HG03558 (cell line): ENCODE data around the gene DOK4.

ENCODE experiments used
- ATAC-seq: cut with Tn5 transposase; IDR thresholded peaks from one replicate; pipeline ENCODE4 v1.9.1; 2021; ENCODE audit warnings: moderate number of reproducible peaks; ENCODE audit not compliant: unreplicated experiment; ENCODE audit errors: extremely low read depth

Gene DOK4

DNA sequence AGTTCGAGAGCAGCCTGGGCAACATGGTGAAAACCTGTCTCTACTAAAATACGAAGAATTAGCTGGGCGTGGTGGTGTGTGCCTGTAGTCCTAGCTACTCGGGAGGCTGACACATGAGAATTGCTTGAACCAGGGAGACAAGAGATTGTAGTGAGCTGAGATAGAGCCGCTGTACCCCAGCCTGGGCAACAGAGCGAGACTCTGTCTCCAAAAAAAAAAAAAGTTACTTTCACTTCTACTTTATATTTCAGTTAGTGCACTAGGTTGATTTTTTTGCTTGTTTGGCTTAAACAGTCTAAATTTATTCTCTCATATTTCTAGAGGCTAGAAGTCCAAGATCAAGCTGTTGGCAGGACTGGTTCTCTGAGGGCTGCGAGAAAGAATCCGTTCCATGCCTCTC lies 36.7 kb upstream of the DOK4 start:
- no peak for ATAC-seq

DNA sequence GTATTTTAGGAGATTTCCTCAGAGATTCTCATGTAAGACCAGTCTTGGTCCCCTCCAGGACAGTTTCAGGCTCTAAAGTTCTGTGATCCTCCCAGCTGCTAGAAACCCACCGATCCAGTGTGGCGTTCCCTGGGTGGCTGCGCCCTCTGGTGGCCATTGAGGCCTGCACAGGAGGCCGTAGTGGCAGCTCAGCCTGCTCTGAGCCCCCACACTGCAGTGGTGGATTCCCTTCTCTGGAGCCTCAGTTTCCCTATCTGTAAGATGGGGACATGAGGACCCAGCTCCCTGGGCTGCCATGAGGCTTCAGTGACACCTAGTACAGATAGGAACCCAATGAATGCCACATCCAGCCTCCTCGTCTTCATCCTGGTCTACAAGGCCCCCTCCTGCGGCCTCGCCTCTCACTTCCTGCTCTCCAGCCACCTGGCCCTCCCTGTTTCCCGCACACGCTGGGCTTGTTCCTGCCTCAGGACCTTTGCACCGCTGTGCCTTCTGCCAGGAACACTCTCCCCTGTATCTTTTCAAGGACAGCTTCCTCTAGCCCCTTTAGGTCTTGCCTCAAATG lies 33.6 kb upstream of the DOK4 start:
- ATAC-seq, result no peak

DNA sequence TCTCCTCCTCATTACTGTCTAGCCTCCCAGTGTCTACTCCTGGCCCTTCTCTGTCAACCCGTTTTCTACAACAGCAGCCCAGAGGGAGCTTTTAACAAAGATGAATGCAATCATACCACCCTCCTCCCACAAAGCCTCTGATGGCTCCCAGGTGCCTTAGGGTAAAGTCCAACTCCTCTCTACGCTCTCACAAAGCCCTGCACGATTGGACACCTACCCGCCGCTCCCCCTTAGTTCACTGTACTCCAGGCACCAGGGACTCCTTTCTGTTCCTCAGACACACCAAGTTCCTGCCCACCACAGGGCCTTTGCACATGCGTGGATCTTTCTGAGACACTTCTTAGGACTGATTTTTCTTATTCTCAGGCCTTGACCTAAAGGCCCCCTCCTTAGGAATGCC lies 32.6 kb upstream of the DOK4 start:
- ATAC-seq, result no peak

DNA sequence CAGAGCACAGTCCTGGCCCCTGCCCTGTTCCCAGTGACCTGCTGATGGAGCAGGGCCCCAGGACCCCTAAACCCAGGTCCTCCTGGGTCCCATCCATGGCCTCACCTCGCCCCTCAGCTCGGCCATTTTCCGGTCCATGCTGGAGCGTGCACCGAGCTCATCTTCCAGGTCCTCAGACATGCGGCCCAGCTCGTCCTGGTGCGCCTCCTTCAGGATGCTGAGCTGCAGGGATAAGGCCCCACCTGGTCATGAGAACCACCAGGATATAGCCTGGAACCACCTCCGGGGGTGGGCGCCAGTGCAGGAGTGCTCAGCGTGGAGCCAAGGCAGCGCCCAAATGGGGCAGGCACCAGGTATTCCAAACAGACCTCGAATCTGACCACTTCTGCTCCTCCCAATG lies 32.2 kb upstream of the DOK4 start:
- ATAC-seq, result no peak

DNA sequence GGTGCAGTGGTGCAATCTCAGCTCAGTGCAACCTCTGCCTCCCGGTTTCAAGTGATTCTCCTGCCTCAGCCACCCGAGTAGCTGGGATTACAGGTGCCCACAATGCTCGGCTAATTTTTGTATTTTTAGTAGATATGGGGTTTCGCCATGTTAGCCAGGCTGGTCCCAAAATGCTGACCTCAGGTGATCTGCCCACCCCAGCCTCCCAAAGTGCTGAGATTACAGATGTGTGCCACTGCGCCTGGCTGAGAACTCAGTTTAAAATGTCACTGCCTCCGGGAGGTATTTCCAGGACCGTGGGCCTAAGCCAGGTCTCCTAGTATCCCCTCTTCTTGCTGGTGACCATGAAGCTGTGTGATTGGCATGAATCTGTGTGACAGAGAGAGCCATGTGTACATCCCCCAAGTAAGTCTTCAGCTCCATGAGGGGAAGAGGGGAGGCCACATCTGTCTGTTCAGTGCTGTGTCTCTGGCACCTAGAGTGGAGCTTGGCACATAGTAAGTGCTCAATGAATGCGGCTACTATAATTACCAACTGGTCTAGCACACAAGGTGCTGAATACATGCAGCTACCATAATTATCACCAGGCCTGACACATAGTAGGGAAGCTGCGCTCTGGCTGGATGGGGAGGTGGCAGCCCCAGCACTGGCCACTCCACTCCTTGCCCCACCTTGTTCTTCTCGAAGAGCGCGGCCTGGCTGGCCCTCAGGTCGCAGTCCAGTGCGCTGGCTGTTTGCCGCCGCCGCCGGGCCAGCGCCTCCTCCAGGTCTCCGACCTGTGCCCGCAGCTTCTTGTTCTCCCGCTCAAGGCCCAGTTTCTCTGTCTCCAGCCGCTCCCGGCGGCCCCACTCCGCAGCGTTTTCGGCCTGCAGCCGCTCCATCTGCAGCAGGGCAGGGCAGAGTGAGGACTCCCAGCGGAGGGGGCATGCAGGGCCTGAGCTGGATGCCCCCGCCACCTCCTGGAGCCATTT lies 31.4 kb upstream of the DOK4 start:
- ATAC-seq, result no peak

DNA sequence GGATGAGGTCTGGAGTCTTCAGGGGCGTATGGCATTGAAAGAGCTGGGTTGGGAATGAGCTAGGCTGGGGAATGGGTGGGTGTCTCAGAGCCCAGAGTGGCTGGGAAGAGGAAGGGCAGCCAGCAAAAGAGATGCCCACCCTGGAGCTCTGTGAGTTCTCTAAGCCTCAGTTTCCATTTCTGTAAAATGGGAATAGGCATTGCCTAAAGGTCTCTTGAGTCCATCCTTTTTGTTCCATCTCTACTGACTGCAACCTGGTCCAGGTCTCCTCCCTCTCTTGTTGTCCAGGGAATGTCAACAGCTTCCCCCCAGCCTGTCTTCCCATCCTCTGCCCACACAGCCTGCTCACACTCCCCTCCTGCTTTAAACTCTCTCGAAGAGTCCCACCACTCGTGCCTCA lies 30.5 kb upstream of the DOK4 start:
- no peak for ATAC-seq

DNA sequence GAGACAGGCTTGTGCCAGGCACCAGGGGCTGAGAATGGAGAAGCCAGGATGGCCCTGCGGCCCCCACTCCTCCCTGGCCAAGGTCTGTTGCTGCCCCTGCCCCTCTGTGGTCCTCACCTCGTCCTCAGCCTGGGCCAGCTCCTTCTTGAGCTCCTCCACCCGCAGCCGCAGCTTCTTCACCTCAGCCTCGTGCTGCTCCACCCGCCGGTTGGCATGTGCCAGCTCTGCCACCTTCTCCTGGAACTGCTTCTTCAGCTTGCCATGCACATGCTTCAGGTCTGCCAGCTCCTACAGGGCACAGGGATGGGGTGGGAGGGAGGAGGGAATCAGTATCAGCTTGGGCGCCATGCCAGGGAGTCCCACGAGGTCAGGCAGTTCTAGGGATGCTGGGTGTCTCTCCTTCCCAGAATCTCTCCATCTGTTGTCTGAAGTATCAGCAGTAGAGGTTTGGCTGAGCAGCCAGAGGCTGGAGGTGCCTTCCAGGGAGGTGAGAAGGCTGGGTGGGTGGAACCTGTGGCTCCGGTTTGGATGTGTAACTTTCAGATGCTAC lies 30.0 kb upstream of the DOK4 start:
- no peak for ATAC-seq

DNA sequence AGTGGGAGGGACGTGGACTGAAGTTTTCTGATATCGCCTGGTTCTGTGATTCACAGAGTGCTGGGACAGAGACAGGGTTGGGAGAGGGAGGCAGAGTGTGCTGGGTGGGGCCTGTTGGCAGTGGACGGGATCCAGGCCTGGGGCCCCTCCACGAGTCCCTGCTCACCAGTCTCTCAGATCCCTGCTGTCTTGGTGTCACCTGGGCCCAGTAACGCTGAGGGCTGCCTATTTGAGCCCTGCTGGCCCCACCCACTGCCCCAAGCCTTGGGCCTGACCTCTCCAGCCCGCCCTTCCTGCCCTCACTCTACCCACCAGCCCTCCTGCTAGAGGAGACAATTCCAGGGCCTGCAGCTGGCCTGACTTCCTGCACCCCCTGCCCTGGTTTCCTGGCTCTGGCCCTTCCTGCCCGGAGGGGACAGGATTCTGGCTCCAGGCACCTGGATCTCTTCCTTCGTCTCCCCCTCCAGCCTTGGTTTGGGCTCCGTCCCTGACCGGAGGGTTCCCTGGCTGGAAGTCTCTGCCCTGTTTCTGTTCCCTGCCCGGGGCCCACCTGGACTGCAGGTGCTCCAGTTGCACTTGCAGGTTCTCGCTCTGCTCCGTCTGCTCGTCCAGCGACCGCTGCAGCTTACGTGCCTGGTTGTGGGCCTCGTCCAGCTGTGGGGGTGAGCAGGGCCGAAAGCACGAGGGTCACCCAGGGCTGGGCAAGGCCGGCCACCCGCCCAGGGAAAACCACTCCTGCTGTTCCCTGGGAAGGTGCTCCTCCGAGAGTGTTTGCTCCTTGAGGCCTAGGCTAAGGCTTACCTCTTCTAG lies 28.7 kb upstream of the DOK4 start:
- ATAC-seq, result no peak

DNA sequence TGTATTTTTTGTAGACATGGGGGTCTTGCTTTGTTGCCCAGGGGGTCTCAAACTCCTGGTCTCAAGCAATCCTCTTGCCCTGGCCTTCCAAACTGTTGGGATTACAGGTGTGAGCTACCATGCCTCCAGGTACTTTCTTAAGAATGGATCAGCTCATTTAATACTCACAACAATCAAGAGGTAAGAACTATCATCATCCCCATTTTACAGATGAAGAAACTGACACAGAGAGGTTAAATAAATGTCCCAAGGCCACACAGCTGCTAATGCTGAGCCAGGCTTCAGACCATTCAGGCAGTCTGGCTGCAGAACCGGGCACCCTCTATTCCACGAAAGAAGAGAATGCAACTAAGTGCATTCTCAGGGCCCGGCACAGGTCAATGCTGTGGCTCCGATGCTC lies 28.1 kb upstream of the DOK4 start:
- ATAC-seq, result no peak

DNA sequence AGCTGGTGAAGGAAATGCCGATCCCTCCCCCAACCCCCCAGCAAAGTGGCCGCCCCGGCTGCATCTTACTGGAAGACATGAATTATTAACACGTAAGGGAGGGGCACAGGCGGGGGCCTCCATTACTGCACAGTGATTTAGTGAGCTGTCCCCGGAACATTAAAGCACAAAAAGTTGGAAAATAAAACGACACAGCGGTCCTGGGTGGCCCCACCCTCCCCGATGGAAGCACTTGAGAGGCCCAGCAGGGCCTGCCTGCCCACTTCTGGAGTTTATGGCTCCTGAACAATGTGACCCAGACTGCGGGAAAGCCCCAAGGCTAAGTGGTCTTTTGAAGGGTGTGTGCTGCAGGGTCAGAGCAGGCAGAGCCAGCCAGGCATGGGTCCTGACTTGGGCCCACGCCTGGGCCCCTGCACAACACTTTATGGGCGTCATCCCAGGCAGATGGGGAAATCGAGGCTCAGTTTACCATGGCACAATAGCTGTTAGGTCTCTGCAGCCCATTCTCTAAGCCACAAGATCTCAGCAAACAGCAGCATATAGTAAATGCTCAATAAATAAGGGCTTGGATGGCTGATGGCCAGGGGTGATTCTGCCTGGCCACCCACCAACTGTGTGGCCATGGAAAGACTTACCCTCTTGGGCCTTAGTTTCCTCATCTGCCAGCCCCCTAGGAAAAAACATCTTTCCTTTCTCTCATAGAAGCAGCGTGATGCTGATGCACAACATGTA lies 27.2 kb upstream of the DOK4 start:
- no peak for ATAC-seq

DNA sequence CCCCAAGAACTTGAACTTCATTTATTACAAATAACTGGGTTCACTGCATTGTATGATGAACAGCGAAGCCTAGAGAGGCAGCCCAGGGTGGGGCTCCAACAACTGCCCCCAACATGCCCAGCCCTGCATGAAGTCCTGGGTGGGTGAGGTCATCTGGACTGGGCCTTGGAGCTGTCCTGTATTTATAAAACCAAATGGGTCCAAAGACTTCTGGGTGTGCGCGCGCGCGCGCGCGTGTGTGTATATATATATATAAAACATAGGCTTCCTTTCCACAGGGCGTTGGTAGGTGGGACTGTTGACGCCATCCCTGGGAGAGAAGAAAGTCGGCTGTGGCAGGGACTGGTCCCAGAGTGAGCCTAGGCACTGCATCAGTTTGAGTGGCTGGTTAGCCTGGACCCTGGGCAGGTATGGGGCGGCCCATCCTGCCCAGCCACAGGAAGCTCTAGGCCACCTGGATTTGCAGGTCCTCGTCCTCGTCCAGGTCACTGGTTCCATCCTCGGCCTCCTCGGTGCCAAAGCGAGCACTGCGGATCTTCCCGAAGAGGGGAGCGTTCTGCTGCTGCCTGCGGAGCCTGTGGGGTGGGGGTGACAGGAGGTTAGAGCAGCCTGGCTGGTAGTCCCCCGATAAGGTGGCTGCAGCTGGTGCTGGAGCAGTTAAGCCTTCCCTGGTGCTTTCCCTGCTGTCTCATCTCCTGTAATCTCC lies 26.2 kb upstream of the DOK4 start:
- ATAC-seq, result no peak

DNA sequence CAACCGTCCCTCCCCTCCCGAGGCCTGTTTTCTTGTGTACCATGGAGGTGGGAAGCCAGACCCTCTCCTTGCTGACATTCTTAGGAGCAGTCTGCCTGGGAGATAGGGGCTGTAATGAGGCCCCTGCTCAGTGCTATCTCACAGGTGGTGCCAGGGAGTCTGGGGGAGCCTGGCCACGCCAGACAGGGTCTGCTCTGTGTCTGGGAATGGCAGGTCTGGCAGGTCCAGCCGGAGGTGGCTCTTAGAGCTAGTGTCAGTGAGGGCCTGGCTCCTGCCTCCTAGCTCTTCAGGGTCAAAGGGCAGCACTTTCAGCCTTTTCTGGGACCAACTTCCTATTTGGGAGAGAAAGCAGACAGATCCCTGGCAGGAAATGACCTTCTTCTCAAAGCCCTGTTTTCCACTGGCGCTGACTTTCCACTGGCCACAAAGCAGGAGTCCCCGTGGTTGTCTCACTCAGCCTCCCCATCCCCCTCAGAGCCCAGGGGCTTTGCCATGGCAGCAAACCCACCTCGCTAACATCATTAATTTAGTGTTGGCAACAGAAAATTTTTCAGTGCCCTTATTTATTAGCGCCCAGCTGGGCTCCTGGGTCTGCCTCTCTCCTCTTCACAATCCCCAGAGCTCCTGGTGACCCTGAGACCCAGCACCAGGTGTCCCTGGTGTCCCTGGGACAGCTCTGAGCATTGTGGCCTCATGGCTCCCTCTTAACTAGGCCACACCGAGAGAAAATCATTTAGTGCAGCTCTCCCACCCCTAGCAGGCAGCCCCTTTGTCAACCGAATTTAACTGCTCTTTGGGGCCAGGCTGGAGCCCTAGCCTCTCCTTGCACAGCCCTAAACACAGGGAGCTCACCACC lies 24.0 kb upstream of the DOK4 start:
- ATAC-seq, result no peak

DNA sequence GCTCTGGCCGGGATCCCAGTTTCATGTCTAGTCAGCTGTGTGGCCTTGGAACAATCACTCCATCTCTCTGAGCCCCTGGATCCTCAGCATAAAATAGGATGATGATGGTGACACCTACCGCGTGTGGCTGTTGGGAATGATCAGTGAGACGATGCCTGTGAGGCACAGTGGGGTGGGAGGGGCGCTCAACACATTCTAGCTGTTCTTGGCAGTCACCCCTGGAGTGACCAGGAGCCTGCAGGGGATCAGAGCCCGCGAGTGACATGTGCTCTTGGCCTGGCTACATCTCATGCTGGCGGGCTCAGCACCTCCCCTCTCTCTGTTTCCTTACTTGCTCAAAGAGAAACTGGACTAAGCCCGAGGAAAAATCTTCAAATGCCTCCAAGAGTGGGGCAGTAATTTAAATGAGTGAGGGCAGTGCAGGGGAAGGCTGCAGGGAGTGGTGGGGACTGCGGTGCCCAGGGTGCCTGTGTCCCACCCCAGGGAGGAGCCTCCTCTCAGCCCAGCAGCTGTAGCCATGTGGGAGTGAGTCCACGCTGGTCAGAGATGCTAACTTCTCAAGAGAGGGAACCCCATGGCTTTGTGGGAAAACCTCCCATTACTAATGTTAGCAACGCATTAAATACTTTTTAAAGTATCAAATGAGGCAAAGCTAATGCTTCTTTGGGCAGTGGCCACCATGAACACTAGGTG lies 23.1 kb upstream of the DOK4 start:
- ATAC-seq, result no peak

DNA sequence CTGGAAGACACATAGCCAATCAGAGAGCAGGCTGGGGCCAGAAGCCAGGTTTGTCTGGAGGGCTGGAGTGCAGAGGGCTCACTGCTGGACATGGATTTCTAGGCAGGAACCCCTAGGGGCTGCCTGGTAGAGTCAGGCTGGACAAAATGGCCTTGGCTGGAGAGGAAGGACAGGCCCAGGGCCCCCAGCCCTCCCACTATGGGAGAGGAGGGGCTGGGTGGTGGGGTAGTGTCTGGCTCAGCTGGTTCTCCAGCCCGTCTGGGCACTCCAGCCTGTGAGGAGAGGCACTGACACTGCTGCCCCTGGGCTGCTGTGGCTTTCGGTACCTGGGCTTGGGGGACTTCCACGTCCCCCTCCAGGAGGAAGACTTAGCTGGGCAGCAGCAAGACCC lies 21.7 kb upstream of the DOK4 start:
- ATAC-seq, result no peak

DNA sequence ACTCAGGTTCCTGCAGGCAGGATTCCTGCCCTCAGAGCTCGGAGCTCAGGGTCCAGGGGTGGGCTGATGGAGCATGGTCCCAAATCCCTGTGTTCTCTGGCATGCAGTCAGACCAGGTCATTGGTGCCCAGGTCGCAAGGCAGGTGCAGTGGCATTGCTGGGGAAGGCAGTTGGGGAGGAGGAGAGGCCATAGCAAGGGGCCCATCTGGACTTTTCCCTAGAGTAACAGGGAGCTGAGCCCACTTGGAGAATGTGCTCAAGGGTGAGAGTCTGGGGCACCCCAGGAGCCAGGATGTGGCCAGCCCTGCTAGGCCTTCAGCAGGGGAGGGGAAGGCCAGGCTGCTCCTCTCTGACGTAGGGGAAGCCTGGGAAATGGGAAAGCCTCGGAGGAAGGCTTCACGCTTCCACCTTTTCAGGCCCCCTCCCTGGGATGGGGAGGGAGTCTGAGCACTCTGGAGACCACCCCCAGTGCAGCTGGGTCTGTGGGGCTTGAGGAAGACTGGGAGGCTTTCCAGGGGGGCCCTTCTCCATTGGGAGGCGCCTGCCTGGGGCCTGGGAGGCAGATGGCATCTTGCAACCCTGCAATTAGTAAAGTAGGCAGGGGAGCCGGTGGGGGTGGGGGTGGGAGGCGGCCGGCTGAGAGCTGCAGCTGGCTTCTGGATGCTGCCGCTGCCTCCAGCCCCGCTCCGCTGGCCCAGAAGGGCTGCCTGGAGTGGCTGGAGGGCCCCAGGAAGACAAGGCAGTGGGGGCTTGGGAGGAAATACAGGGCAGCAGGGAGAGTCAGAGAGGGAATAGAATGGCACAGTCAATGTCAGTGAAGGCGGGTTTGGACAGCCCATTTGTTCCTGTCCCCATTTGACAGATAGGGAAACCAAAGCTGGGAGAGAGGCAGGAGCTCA lies 21.1 kb upstream of the DOK4 start:
- no peak for ATAC-seq

DNA sequence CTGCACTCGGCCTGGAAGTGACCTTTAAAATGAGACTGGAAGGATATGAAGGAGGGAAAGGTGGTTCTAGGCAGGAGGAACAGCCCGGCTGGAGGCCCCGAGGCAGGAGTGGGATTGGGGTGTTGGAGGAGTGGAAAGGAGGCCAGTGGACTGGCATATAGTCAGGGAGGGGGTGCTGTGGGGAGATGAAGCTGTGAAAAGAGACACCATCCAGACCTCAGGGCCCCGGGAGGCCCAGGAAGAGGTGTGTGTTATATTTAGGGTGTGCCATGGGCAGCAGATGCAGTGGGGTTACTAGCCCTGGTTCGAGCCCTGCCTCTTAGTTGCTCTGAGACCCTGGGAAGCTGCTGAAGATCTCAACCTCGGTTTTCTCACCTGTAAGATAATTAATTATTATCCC lies 18.9 kb upstream of the DOK4 start:
- no peak for ATAC-seq

DNA sequence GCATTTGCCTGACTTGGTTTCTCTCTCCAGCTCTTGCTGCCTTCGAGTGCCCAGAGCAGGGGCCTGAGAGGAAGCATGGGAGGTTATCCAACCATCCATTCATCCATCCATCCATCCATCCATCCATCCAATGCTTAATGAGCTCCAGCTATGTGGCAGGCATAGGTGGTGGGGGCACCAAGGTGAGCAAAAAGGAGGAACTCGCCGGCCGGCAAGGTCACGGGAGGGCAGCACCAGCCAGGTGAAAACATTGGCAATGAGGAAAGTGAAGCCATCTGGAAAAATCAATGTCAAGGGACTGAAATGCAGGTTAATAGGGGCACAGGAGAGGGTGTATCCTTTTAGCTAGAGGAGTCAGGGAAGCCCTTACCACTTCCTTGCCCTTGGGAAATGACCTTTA lies 18.2 kb upstream of the DOK4 start:
- ATAC-seq, result no peak
